ENCODE data around the gene CASP2. TPM values are rescaled to one million over a fixed set of nuclear protein-coding genes. Genes with fewer than 3 reads are reported as not detected.

CASP2 gene
- total RNA-seq, 6 experiments from 2014 or later, result 22.4 to 29.6 (median 25.0) TPM

- H3K4me3 Mint-ChIP-seq, result no peak overlapping the region
- no peak for TF ChIP-seq CTCF (IDR thresholded peaks at IDR 0.05)
- no peaks in the 10 kb centered on the region for H3K9me3 Mint-ChIP-seq
- H3K27ac Mint-ChIP-seq, result no peak overlapping the region
- H3K4me1 Mint-ChIP-seq (ENCODE audit: low read depth), result peaks cover 18% of the 10 kb centered on the region
- H3K27me3 Mint-ChIP-seq (ENCODE audit: insufficient read depth), result no peaks in the 10 kb centered on the region; the same call in 1 of the 2 replicates
- peaks cover 68% of the 10 kb centered on the region for H3K36me3 Mint-ChIP-seq (ENCODE audit: low read depth)
- no peak for DNase-seq
Measured at GRCh38 chr7:143304938-143305337, 16.8 kb downstream of the CASP2 start.

- Mint-ChIP-seq H3K4me3 (no peak overlapping the region), H3K27me3 (ENCODE audit: insufficient read depth) (no peaks in the 10 kb centered on the region; the same call in 1 of the 2 replicates), H3K27ac (no peak overlapping the region), H3K36me3 (ENCODE audit: low read depth) (peaks cover 62% of the 10 kb centered on the region), H3K4me1 (ENCODE audit: low read depth) (peaks cover 12% of the 10 kb centered on the region), H3K9me3 (no peaks in the 10 kb centered on the region)
- peak; percentile 82 for TF ChIP-seq CTCF (IDR thresholded peaks at IDR 0.05)
- no peak for DNase-seq
Measured at GRCh38 chr7:143305423-143306070, 17.4 kb downstream of the CASP2 start.

GRCh38 chr7:143308632-143309031, 20.5 kb downstream of the CASP2 start:
- no peaks in the 10 kb centered on the region for H3K9me3 Mint-ChIP-seq
- no peak overlapping the region for H3K27ac Mint-ChIP-seq
- peaks cover 40% of the 10 kb centered on the region for H3K36me3 Mint-ChIP-seq (ENCODE audit: low read depth)
- TF ChIP-seq CTCF (IDR thresholded peaks at IDR 0.05), result no peak
- H3K4me3 Mint-ChIP-seq, result no peak overlapping the region
- no peak for DNase-seq
- H3K4me1 Mint-ChIP-seq (ENCODE audit: low read depth), result no peaks in the 10 kb centered on the region
- no peaks in the 10 kb centered on the region; the same call in 1 of the 2 replicates for H3K27me3 Mint-ChIP-seq (ENCODE audit: insufficient read depth)

GRCh38 chr7:143314127-143314526, 26.0 kb downstream of the CASP2 start:
- peaks cover 11% of the 10 kb centered on the region for H3K27me3 Mint-ChIP-seq (ENCODE audit: insufficient read depth)
- TF ChIP-seq CTCF (IDR thresholded peaks at IDR 0.05), result no peak
- no peaks in the 10 kb centered on the region for H3K4me1 Mint-ChIP-seq (ENCODE audit: low read depth)
- no peak overlapping the region for H3K27ac Mint-ChIP-seq
- DNase-seq, result no peak
- no peaks in the 10 kb centered on the region for H3K9me3 Mint-ChIP-seq
- H3K36me3 Mint-ChIP-seq (ENCODE audit: low read depth), result no peaks in the 10 kb centered on the region
- no peak overlapping the region for H3K4me3 Mint-ChIP-seq

GRCh38 chr7:143315776-143316175, 27.6 kb downstream of the CASP2 start, which contains the start of gene CLCN1:
Gene CLCN1, plus strand, starts transcription at chr7:143316111. Its CDS starts 102 bp downstream, at chr7:143316213.
- DNase-seq, result no peak
- Mint-ChIP-seq H3K27me3 (ENCODE audit: insufficient read depth) (peaks cover 17% of the 10 kb centered on the region), H3K36me3 (ENCODE audit: low read depth) (no peaks in the 10 kb centered on the region), H3K9me3 (no peaks in the 10 kb centered on the region), H3K27ac (no peak within 1 kb of the TSS), H3K4me1 (ENCODE audit: low read depth) (no peaks in the 10 kb centered on the region), H3K4me3 (no peak within 1 kb of the TSS)
- TF ChIP-seq CTCF (IDR thresholded peaks at IDR 0.05), result no peak
